ENCODE data around the gene RAP2B. TPM values are rescaled to one million over a fixed set of nuclear protein-coding genes. Genes with fewer than 3 reads are reported as not detected.
"Not testable (repeated sequence)": the region's sequence is repeated elsewhere in the genome, so short reads cannot be mapped to it uniquely, and the experiment has no call there.

RAP2B gene
- total RNA-seq (2014; rRNA removed; shearing (Covaris generic)): 25.3 and 25.8 TPM in 2 replicates

DNA sequence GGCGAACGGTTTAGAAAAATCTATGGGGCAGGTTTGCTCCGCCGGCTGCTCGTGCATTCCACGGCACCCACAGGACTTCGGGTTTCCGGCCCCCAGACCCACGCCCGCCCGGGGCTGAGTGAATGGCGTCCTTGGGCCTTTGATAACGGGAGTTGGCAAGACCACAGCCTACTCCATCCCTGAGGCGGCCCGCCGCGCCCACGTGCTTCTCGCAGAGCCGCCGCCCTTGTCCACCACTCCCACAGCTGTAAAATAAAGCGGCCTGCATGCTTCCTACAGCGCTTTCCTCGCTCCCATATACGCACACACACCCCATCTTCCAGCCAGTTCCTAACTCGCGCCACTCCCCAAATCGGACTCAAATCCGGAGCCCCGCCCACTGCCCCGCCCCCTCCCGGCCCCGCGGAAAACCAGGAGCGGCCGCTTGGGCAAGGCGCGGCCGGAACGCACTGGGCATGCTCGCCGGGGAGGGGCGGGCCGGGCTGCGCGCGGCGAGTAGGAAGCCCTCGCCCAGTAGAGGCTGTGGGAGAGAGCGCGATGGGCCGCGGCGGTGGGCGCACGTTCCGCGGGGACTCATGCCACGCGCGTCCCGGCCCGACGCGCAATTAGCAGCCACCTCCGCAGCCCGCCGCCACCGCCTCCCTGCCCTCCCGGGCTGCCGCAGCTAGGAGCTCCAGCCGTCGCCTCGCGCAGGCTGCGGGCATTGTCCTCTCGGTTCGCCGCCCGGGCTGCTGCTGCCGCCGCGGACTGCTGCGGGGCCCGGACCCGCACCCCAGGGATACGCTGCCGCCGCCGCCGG lies at the start of gene RAP2B:
Gene RAP2B, plus strand, starts transcription at position 513 of the 799 bp plus-strand sequence. CDS start 468 bp downstream, outside the sequence.
- DNase-seq (ENCODE audit: low spot score): peak; percentile 90

DNA sequence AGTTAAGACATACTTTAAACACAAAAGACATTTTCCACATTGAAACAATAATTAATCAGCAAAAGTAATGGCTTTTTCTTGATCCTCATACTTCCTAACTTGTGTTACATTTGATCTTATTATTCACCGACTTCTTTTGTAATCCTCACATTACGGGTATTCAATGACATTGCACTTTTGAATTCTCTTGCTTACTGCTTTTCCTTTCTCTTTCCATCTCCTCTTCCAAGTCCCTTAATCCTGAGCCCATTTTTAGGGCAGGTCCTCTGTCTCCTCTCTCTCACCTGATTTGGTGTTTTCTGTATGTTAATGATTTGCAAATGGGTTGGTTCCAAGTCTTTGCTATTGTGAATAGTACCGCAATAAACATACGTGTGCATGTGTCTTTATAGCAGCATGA lies 48.5 kb upstream of the RAP2B start:
- DNase-seq (ENCODE audit: low spot score): no peak

DNA sequence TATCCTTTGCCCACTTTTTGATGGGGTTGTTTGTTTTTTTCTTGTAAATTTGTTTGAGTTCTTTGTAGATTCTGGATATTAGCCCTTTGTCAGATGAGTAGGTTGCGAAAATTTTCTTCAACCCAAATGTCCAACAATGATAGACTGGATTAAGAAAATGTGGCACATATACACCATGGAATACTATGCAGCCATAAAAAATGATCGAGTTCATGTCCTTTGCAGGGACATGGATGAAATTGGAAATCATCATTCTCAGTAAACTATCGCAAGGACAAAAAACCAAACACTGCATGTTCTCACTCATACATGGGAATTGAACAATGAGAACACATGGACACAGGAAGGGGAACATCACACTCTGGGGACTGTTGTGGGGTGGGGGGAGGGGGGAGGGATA lies 47.8 kb upstream of the RAP2B start:
- not testable (repeated sequence) for DNase-seq (ENCODE audit: low spot score)

DNA sequence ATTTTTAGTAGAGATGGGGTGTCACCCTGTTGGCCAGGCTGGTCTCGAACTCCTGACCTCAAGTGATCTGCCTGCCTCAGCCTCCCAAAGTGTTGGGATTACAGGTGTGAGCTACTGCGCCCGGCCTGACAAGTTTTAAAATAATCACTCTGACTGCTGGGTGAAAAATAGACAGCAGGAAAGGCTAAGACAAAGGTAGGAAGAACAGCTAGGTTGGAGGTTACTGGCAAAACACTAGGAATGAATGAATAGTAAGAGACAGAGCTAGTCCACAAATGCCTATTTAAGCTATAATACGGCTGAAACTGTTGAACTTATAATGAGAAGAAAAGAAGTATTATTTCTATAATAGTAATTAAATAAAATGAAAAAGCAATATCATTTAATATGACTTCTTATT lies 46.7 kb upstream of the RAP2B start:
- DNase-seq (ENCODE audit: low spot score): no peak

DNA sequence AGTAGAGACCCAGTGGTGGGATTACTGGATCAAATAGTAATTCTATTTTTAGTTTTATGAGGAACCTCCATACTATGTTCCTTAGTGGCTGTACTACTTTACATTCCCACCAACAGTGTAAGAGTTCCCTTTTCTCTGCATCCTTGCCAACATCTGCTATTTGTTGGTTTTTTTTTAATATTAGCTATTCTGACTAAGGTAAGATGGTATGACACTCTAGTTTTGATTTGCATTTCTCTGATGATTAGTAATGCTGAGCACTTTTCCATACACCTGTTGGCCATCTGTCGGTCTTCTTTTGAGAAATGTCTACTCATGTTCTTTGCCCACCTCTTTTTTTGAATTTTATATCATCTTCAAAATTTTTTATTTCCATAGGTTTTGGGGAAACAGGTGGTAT lies 34.2 kb upstream of the RAP2B start:
- DNase-seq (ENCODE audit: low spot score): no peak

DNA sequence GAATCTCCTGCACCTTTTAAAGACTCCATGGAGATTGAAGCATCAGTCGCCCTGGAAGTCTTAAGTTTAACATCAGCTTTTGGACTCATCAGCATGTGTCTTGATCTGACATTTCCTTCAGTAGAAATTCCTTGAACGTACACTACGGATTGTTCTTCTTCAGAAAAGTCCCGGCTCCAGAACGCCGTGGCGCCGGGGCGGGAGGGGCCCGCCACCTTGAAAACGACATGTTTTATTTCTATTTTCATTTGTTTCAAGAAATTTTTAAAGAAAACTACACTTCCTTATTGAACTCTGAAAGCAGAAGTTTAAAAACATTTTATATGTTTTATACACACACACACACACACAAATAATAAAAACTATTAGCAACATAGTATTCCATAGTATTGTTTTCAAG lies 32.6 kb upstream of the RAP2B start:
- no peak for DNase-seq (ENCODE audit: low spot score)

DNA sequence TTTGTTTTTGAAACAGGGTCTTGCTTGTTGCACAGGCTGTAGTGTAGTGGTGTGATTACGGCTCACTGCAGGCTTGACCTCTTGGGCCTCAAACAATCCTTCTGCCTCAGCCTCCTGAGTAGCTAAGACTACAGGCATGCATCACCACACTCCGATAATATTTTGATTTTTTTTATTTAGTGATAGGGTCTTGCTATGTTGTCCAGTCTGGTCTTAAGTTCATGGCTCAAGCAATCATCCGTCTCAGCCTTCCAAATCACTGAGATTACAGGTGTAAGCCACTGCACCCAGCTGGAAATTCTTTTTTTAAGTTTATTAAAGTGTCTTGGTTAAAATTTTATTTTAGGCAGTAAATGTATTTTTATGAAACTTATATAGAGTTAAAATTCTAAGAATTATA lies 32.2 kb upstream of the RAP2B start:
- no peak for DNase-seq (ENCODE audit: low spot score)

DNA sequence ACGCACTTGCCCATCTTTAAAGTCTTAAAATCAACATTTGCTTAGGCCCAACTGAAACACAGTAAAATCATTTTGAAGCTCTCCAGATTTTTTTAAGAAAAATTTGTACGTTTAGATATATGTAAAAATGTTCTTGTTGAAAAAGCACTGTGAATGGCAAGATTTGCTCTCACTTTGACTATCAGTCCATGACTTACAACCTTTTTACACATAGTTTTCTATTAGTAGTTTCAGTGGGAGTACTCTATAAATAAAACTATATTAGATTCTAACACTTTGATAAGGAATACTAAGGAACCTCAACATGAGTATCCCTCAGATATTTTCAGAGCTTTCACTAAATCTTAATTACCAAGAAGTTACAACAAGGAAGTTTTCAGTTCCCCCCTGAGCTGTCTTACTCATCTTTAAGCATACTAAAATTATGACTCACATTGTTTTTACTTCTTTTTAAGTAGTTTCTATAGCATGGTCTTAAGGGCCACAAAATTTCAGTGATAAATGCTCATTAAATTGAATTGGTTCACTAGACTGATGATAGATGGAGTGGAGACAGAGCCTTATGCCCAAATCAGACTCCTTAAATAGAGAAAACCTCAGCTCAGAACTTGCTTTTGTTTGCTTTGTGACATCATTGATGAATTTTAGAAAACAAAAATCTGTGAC lies 31.6 kb upstream of the RAP2B start:
- peak; percentile 16 for DNase-seq (ENCODE audit: low spot score)

DNA sequence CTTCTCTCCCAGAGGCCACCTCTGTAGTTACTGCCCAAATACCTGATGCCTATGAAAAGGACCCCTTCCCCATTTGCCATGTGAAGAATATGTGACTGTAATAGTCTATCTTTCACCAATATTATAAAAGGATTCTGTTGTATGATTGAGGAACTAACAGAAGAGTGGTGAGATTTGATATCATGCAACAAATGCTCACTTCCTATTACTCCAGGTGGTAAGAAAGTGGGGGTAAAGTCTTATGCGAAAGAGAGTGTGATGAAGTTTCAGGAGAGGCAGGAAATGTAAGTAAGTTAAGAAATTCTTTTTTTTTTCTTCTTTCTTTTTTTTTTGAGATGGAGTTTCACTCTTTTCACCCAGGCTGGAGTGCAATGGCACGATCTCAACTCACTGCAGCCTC lies 24.4 kb upstream of the RAP2B start:
- DNase-seq (ENCODE audit: low spot score): peak; percentile 8

DNA sequence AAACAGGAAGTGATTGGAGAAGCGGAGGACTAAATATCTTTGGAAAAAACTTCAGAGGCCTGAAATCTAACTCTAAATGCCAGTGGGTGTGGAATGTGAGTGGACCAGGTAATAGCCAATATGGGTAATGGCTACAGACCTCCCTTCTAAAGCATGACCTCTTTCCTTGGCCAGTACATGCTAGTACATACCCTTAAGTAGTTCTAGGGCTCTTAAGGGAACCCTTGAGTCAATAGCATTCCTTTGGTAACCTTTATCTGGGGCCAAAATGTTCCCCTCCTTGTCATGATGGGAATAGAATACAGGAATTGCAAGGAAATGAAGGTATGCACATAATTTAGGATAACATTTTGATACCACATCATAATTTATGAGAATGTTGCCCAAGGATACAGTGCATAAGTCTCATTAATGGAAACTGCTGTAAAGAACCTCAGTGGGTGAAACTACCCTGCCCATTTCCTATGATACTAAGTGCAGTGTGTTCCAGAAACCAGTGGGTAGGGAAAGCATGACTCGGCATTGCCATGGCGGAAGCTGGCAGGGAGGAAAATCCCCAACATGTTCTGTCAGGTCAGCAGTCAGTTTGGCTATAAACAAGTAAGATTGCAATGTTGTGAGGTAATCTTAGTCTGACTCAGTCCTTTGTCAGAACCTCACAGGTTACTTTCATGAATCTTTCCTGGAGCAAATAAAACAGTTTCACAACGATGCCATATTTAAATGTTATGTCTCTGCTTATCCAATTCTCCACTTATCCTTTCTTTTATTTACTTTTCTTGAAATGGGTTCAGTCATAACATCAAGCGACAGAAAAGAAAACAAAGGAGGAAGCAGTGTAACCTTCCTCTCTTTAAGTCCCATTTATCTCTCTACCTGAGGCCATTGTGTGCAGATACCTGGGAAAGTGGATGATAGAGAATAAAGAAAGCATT lies 23.5 kb upstream of the RAP2B start:
- DNase-seq (ENCODE audit: low spot score): peak; percentile 90

DNA sequence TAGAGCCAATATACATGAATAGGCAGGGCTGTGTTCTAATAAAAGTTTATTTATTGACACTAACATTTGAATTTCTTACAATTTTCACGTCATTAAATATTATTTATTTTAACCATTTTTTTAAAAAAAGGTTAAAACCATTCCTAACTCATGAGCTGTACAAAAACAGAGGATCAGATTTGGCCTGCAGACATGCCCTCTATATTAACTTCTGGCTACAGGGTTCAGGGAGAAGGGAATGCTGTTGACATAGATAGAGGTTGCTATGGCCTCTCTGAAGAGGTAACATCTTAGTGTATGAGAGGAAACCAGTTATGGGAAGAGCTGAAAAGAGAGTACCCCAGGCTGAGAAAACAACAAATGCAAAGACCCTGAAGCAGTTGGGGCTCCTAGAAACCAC lies 19.1 kb upstream of the RAP2B start:
- no peak for DNase-seq (ENCODE audit: low spot score)

DNA sequence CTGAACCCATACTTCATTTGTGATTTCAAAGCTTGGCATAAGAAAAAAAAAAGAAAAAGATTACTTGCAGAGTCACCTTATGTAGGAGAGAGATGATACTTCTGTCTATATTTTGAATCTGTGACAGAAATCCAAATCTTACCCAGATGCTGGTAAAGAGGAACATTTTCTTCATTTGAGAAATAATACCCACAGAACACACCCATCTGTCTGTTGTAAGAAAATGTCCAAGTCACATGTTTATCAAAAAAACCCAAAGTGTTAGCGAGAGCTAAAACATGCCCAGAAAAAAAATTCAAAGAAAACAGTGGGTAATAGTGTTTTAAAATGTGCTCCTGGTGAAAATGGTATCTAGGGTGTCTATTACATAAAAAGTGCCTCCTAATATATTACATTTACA lies 18.0 kb upstream of the RAP2B start:
- no peak for DNase-seq (ENCODE audit: low spot score)

DNA sequence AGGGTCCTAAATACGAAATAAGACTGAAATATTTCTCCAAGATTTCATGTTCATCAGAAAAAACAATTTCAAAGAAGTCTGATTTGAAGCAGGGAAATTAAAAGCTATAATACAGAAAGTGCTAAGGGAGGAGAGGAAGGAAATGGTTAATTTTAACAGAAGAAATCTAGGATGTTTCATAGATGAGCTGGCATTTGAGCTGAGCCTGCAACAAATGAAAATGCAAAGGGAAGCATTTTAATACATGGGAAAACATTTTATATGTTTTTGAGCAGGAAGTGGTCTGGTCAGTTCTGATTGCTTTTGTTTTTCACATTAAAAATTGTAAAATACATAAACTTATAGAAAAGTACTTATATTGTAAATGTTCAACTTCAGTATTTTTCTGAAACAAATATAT lies 17.2 kb upstream of the RAP2B start:
- DNase-seq (ENCODE audit: low spot score): no peak

DNA sequence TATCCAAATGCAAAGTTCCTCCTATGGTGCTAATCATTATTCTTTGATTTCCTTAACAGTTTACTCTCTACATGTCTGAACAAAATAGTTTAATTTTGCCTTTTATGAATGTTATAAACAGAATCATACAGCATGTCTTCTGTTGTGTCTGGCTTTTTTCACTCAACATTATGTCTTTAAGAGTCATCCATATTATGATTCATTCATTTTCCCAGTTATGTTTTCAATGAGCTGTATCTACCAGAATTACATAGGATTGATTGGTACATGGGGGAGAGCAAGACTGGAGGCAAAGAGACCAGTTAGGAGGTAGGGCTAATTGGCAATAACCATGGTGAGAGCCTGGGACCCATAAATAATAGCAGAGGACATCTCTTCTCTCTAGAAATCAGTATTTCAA lies 16.6 kb upstream of the RAP2B start:
- DNase-seq (ENCODE audit: low spot score): no peak

DNA sequence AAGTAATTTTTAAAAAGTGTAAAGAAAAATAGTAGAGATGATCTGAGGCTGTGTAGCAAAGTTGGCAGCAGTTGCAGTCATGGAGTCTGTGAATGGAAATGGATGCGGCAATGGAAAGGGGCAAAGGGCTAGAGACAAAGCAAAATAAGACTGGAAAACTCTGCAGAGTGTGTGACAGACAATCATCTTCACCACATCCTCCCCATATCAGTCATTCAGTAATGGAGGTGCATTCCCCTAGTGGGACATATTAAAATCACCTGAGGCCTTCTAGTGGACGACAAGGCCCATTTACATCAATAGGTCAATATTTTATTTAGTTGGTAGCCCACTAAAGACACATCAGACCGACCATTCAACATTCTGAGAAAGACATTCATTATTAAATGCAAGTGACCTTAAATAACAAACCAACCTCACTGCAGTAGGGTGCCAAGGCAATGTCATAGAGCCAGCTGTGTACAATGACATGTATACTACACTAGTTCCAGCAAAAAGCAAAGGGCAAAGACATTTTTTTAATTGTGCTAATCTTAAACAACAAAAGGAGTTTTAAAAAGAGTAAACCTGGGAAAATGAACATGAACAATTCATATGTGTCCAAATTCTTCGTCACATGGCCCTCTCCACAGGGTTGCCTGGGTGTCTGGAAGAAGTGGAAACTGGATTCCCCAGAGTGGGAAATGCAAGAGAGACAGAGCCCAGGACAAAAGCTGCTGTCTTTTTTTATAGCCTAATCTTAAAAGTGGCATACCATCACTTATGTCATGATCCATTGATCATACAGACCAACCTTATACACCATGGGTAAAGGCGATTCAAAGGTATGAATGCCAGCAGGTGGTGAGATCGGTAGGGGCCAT lies 15.6 kb upstream of the RAP2B start:
- no peak for DNase-seq (ENCODE audit: low spot score)

DNA sequence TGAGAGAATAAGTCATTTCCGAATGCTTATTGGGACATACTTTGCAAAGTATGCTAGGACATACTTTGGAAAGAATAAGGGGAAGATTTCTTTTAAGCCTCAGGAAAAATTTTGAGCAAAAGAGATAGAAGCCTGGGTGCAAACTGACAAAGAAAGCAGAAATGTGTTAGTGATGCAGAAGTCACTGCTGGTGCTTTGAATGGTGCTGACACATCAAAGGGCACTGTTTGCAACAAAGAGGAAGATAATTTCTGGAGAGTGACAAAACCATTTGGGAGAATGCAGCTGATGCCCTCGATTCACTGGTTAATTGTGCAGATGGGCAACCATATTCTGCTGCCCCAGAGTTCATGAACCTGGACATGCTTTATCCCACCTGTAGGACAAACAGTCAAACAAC lies 11.0 kb upstream of the RAP2B start:
- no peak for DNase-seq (ENCODE audit: low spot score)

DNA sequence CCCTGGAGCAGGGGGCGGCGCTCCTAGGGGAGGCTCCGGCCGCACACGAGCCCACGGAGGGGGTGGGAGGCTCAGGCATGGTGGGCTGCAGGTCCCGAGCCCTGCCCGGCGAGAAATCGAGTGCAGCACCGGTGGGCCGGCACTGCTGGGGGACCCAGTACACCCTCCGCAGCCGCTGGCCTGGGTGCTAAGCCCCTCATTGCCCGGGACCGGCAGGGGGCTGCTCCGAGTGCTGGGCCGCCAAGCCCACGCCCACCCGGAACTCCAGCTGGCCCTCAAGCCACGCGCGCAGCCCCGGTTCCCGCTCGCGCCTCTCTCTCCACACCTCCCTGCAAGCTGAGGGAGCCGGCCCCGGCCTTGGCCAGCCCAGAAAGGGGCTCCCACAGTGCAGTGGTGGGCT lies 6.2 kb upstream of the RAP2B start:
- not testable (repeated sequence) for DNase-seq (ENCODE audit: low spot score)

DNA sequence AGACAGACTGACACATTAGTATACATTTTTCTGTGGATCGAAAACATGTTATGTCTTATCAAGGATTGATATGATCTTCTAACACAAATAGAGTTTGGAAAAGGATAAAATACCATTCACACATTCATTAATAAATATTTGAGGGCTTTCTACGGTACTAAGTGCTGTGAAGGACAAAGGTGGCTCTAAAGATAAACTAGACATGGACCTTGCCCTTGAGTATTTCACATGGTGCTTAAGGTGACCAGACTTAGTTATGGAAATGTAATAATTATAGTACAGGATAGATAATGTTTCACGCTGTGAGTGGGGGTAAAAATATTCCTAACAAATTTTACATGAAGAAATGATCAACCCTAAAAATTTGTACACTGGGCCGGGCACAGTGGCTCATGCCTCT lies 3.8 kb upstream of the RAP2B start:
- no peak for DNase-seq (ENCODE audit: low spot score)

DNA sequence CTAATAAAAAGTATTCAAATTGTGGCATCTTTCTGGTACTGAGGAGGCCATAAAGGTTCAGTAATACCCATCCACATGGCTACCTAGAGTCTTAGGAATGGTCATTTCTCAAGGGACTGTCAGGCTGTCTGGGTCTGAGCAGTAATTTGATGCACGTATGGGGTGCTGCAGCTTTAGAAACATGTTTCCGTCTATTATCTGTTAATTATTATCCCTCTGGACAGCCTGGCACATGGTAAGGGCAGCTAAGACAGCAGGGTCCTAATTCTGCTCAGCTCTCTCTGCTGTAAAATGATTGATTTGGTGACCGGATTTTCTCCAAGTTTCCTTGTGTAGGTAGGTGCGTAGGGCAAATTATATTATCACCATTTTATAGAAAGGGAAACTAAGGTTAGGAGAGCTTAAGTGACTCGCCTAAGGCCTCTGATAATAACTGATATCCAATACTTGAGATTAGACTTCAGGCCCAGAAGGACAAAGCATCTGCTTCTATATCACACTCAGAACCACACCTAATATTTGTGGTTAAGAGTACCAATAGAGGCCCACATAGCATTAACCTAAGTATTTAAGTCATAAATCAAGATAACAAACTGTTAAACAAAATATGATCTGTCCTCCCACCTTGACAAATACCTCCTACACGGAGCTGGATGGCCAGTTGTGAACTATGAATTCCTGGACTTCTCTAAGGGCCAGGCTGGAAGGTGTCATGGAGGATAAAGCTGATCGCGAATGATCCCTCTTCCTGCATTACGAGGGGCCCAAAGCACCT lies 2.9 kb upstream of the RAP2B start:
- peak; percentile 52 for DNase-seq (ENCODE audit: low spot score)

DNA sequence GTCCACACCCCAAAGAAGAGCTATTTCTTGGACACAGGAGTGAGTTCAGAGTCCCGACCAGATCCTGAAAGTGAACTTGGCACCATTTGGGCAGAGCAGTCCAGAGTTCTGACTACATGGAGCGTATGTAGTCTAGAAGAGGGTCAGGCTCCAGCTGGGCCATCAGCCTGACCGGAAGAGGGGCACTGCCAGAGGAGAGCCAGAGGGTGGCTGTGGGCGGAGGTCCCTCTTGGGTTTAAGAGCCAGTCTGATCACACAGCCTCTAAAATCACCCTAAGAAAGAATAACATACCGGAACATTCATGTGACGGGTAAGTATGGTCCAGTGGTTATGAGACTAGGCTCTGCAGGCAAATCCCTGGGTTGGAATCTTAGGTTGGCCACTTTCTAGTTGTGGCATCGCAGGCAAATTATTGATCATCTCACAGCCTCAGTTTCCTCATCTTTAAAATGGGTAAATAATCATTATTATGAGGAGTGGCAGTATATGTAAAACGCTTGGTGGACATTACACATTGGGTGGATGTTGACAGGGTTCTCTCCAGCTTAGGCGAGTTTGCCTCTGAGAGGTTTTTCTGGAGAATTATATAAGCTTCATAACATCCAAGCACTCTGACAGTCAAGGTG lies 2.1 kb upstream of the RAP2B start:
- DNase-seq (ENCODE audit: low spot score): no peak

All from HT-29 (cell line).